Measurements from ENCODE around the gene ISCU. TPM values are rescaled to one million over a fixed set of nuclear protein-coding genes. Genes with fewer than 3 reads are reported as not detected.

Gene ISCU
- total and polyA plus RNA-seq, 9 of the 15 experiments (the other 6 are each of a cell fraction or from before 2014, with no cell fraction given) = 15.9 to 92.5 (median 77.3) TPM

DNA sequence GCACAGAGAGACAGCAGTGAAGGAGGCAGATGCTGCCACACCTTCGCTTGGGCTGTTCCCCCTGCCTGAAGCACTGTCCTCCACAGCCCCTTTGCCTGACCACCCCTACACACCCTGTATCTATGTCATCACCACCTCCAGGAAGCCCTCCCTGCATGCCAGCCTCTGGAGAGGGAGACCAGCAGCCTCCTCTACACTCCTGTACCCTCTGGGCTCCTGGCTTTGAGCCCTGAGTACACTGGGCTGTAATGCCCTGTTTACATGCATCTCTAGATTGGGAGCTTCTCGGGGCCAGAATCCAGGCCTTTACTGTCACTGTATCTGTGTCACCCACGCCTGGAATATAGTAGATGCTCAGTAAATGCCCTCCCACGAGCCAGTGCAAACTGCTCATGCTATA is 41.3 kb downstream of the ISCU start:
- H3K36me3 ChIP-seq (ENCODE audit: control insufficient read depth, insufficient read depth, low read length) = no peaks in the 10 kb centered on the region
- no peaks in the 10 kb centered on the region for H3K9me3 ChIP-seq (replicated peaks; ENCODE audit: control insufficient read depth, insufficient read depth, low read depth, low read length)
- H3K4me3 ChIP-seq = no peak overlapping the region
- no peak overlapping the region for H2AFZ ChIP-seq (ENCODE audit: low read depth, low read length)
- WGBS (ENCODE audit: insufficient coverage, low coverage, missing lambda C conversion rate) = 10% methylated on average over 4 of the region's 4 CpGs
- FAIRE-seq (no peak), ATAC-seq (no peak), DNase-seq (ENCODE audit: extremely low read depth in 1 of 4, low spot score in 3 of 4) (no peak)
- intact Hi-C loops (cut with micrococcal nuclease) = no loop called here
- no peak overlapping the region for H3K4me2 ChIP-seq (ENCODE audit: insufficient read depth, low read length)
- H4K20me1 ChIP-seq (replicated peaks; ENCODE audit: control insufficient read depth, insufficient read depth, low read length) = peaks cover 6% of the 10 kb centered on the region; the same call in 1 of the 2 replicates
- no peaks in the 10 kb centered on the region for H3K79me2 ChIP-seq (ENCODE audit: control insufficient read depth, insufficient read depth, low read length)
- H3K9ac ChIP-seq (ENCODE audit: insufficient read depth in 1 of 2, low read depth in 2 of 2, low read length in 2 of 2) = 0 out of 4 replicates have a peak overlapping the region, but pooled peaks of 1 of the 2 experiments have one; percentile 29
- ChIA-PET POLR2A (interaction anchor here (0.7 to 1.0 kb wide), 2 partner anchors 18 to 24 kb away, joined by 3 read pairs; no protein-coding TSS in a partner anchor), CTCF (ENCODE audit: low intra/inter-chr PET ratio) (no interaction called here)
- in situ Hi-C loops (cut with MboI) = no loop called here
- H3K27ac ChIP-seq (ENCODE audit: extremely low read depth, low read depth, low read length) = no peak overlapping the region
- H3K4me1 ChIP-seq (replicated peaks in 1 of 2; ENCODE audit: control insufficient read depth in 2 of 2, insufficient read depth in 2 of 2, low read length in 2 of 2) = peaks cover 0 to 3% of the 10 kb centered on the region in 2 experiments; a peak in 3 of 5 replicates
- TF ChIP-seq ZNF830 (CRISPR knock-in tag; IDR thresholded peaks at IDR 0.05) (no peak), ZFP36 (IDR thresholded peaks at IDR 0.05; ENCODE audit: low read depth, low read length, partially characterized antibody) (peak; percentile 89), SLC30A9 (CRISPR knock-in tag; IDR thresholded peaks at IDR 0.05) (no peak)
- H3K27me3 ChIP-seq (ENCODE audit: control insufficient read depth in 2 of 2, insufficient read depth in 2 of 2, low read length in 2 of 2) = no peaks in the 10 kb centered on the region
- peaks cover 3% of the 10 kb centered on the region for H3K9me1 ChIP-seq (ENCODE audit: control insufficient read depth, insufficient read depth, low read length)
- BruUV-seq (replicated peaks) = no TSS peak

DNA sequence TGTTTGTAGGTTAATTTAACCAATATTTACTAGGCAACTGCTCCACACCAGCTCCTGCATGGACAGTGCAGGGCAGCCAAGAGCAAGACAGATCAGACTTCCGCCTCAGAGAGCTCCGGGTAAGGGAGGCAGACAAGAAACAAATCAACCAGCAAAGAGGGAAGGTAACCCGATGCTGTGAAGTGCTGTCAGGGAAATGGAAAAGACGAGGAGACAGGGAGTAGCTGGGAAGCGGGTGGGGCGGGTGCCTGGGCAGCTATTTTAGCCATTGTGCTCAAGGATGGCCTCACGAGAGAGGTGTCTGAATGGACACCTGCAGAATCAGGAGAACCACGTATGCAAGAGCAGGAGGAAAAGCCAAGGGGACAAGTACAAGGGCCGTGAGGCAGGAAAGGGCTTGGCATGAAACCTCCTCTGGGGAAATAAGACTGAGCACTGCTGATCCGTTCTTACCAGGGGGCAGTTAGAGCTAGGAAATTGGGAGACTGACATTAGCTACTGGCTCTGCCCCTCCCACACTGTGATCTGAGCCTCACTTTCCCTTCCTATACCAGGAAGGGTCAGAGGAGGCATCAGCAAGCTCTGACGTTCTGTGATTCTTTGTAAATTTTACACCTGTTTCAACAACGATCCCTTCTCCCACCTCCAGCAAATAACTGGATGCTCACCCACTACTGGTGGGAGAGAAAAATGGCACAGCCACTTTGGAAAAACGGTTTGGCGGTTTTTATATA is 42.0 kb downstream of the ISCU start:
- Histone ChIP-seq H4K20me1 (replicated peaks; ENCODE audit: control insufficient read depth, insufficient read depth, low read length) (peaks cover 3% of the 10 kb centered on the region; the same call in 1 of the 2 replicates), H3K4me1 (replicated peaks in 1 of 2; ENCODE audit: control insufficient read depth in 2 of 2, insufficient read depth in 2 of 2, low read length in 2 of 2) (peaks cover 0 to 6% of the 10 kb centered on the region in 2 experiments; a peak in 3 of 5 replicates), H3K9me3 (replicated peaks; ENCODE audit: control insufficient read depth, insufficient read depth, low read depth, low read length) (no peaks in the 10 kb centered on the region), H3K9ac (ENCODE audit: insufficient read depth in 1 of 2, low read depth in 2 of 2, low read length in 2 of 2) (peak overlapping the region in 1 of 2 experiments; percentile 17; a peak in 1 of 4 replicates), H3K27ac (ENCODE audit: extremely low read depth, low read depth, low read length) (no peak overlapping the region), H3K36me3 (ENCODE audit: control insufficient read depth, insufficient read depth, low read length) (no peaks in the 10 kb centered on the region), H3K9me1 (ENCODE audit: control insufficient read depth, insufficient read depth, low read length) (peaks cover 3% of the 10 kb centered on the region), H3K4me3 (no peak overlapping the region), H2AFZ (ENCODE audit: low read depth, low read length) (peak overlapping the region; percentile 18; the same call in 1 of the 2 replicates), H3K79me2 (ENCODE audit: control insufficient read depth, insufficient read depth, low read length) (no peaks in the 10 kb centered on the region), H3K4me2 (ENCODE audit: insufficient read depth, low read length) (no peak overlapping the region), H3K27me3 (ENCODE audit: control insufficient read depth in 2 of 2, insufficient read depth in 2 of 2, low read length in 2 of 2) (no peaks in the 10 kb centered on the region)
- POLR2A ChIA-PET = interaction anchor here (0.7 to 1.0 kb wide), 4 partner anchors 8 to 24 kb away, joined by 3 to 5 read pairs (median 3); no protein-coding TSS in a partner anchor
- no peak for DNase-seq (ENCODE audit: extremely low read depth in 1 of 4, low spot score in 3 of 4)
- in situ Hi-C loops (cut with MboI) = no loop called here
- BruUV-seq (replicated peaks) = no TSS peak
- ATAC-seq = peak; percentile 18; the same call in 1 of the 3 replicates
- CTCF ChIA-PET (ENCODE audit: low intra/inter-chr PET ratio) = no interaction called here
- TF ChIP-seq BRD4 (IDR thresholded peaks at IDR 0.05) (no peak), GTF2E2 (tag; IDR thresholded peaks at IDR 0.05) (no peak)
- FAIRE-seq = no peak
- intact Hi-C loops (cut with micrococcal nuclease) = no loop called here
- 13% methylated on average over 14 of the region's 14 CpGs for WGBS (ENCODE audit: insufficient coverage, low coverage, missing lambda C conversion rate)
